BE2C (cell line): ENCODE results near the gene PBX3.

Experiments
- DNase-seq: peaks from one replicate; pipeline ENCODE4 v3.0.0-alpha.2; 2020
- H3K27me3 ChIP-seq: fragments of 250-450 bp; sonication (Bioruptor Pico); 2 replicates; pipeline ENCODE4 v1.5.1; 2020; ENCODE audit warnings: mild to moderate bottlenecking
- H3K36me3 ChIP-seq: fragments of 250-450 bp; sonication (Bioruptor Pico); 2 replicates; pipeline ENCODE4 v1.5.1; 2020; ENCODE audit warnings: mild to moderate bottlenecking
- H3K4me1 ChIP-seq: fragments of 250-450 bp; sonication (Bioruptor Pico); 2 replicates; pipeline ENCODE4 v1.5.1; 2020
- H3K4me3 ChIP-seq: 2 replicates; pipeline ENCODE4 v1.5.1; 2011; ENCODE audit warnings: low read depth, low read length
- H3K9me3 ChIP-seq: fragments of 250-450 bp; sonication (Bioruptor Pico); 2 replicates; pipeline ENCODE4 v1.5.1; 2020
- CTCF ChIP-seq: IDR thresholded peaks from 2 replicates; pipeline ENCODE4 v1.5.1; 2012; ENCODE audit warnings: mild to moderate bottlenecking, low read depth, low read length

Gene PBX3

GRCh38 chr9:125908966-125909365, 161.8 kb downstream of the PBX3 start:
- no peak for TF ChIP-seq CTCF
- Histone ChIP-seq H3K4me1 (peaks cover 52% of the 10 kb centered on the region), H3K27me3 (no peaks in the 10 kb centered on the region), H3K9me3 (no peaks in the 10 kb centered on the region), H3K36me3 (no peaks in the 10 kb centered on the region), H3K4me3 (no peak overlapping the region)
- DNase-seq, result no peak

- no peak for TF ChIP-seq CTCF
- no peaks in the 10 kb centered on the region for H3K9me3 ChIP-seq
- DNase-seq, result no peak
- H3K4me1 ChIP-seq, result peaks cover 51% of the 10 kb centered on the region
- H3K36me3 ChIP-seq, result no peaks in the 10 kb centered on the region
- no peak overlapping the region for H3K4me3 ChIP-seq
- H3K27me3 ChIP-seq, result no peaks in the 10 kb centered on the region
These were observed 162.3 kb downstream of the PBX3 start for GRCh38 chr9:125909459-125909858.

- no peaks in the 10 kb centered on the region for H3K36me3 ChIP-seq
- no peak for TF ChIP-seq CTCF
- H3K4me3 ChIP-seq, result no peak overlapping the region
- H3K9me3 ChIP-seq, result no peaks in the 10 kb centered on the region
- peaks cover 48% of the 10 kb centered on the region for H3K4me1 ChIP-seq
- DNase-seq, result no peak
- no peaks in the 10 kb centered on the region for H3K27me3 ChIP-seq
These were observed 163.1 kb downstream of the PBX3 start for GRCh38 chr9:125910286-125910685.

- TF ChIP-seq CTCF, result no peak
- Histone ChIP-seq H3K9me3 (no peaks in the 10 kb centered on the region), H3K27me3 (no peaks in the 10 kb centered on the region), H3K4me1 (peaks cover 44% of the 10 kb centered on the region), H3K36me3 (no peaks in the 10 kb centered on the region), H3K4me3 (no peak overlapping the region)
- DNase-seq, result no peak
These were observed 164.9 kb downstream of the PBX3 start for GRCh38 chr9:125911861-125912644.

GRCh38 chr9:125912667-125913066, 165.5 kb downstream of the PBX3 start:
- no peaks in the 10 kb centered on the region for H3K27me3 ChIP-seq
- no peaks in the 10 kb centered on the region for H3K36me3 ChIP-seq
- no peak overlapping the region for H3K4me3 ChIP-seq
- no peaks in the 10 kb centered on the region for H3K9me3 ChIP-seq
- no peak for DNase-seq
- TF ChIP-seq CTCF, result no peak
- H3K4me1 ChIP-seq, result peaks cover 42% of the 10 kb centered on the region

- no peak for DNase-seq
- H3K4me3 ChIP-seq, result no peak overlapping the region
- no peaks in the 10 kb centered on the region for H3K9me3 ChIP-seq
- H3K36me3 ChIP-seq, result no peaks in the 10 kb centered on the region
- H3K27me3 ChIP-seq, result no peaks in the 10 kb centered on the region
- no peak for TF ChIP-seq CTCF
- peaks cover 34% of the 10 kb centered on the region for H3K4me1 ChIP-seq
These were observed 166.4 kb downstream of the PBX3 start for GRCh38 chr9:125913551-125913950.
